IPS-20b (cell line): ENCODE measurements around the gene SORCS3.

Experiments used
- H3K27ac ChIP-seq: one replicate; pipeline ENCODE4 v1.5.1; 2013; ENCODE audit warnings: low read length
- H3K27me3 ChIP-seq: 2 replicates; pipeline ENCODE4 v1.6.1; 2013; ENCODE audit warnings: mild to moderate bottlenecking, low read length, inconsistent platforms; ENCODE audit not compliant: insufficient read depth
- H3K36me3 ChIP-seq: 2 replicates; pipeline ENCODE4 v1.6.1; 2013; ENCODE audit warnings: low read depth, mild to moderate bottlenecking, inconsistent platforms, low read length, moderate library complexity; ENCODE audit not compliant: insufficient read depth
- H3K4me1 ChIP-seq: 2 replicates; pipeline ENCODE4 v1.6.1; 2013; ENCODE audit warnings: mild to moderate bottlenecking, control low read depth, inconsistent platforms, low read length, moderate library complexity; ENCODE audit not compliant: insufficient read depth
- H3K4me3 ChIP-seq: 2 replicates; pipeline ENCODE4 v1.5.1; 2013; ENCODE audit warnings: mild to moderate bottlenecking, low read length, inconsistent platforms
- H3K9ac ChIP-seq: 2 replicates; pipeline ENCODE4 v1.6.1; 2013; ENCODE audit warnings: low read depth, mild to moderate bottlenecking, inconsistent platforms, low read length, moderate library complexity
- H3K9me3 ChIP-seq: 2 replicates; pipeline ENCODE4 v1.6.1; 2013; ENCODE audit warnings: mild to moderate bottlenecking, low read depth, low read length, inconsistent platforms; ENCODE audit not compliant: insufficient read depth

The SORCS3 gene

GRCh38 chr10:105258036-105258673 lies 617.1 kb downstream of the SORCS3 start:
- Histone ChIP-seq H3K36me3 (no peaks in the 10 kb centered on the region), H3K4me1 (peaks cover 2% of the 10 kb centered on the region; the same call in 1 of the 2 replicates), H3K4me3 (no peak overlapping the region), H3K27me3 (no peaks in the 10 kb centered on the region), H3K9me3 (no peaks in the 10 kb centered on the region), H3K27ac (no peak overlapping the region), H3K9ac (no peak overlapping the region)

GRCh38 chr10:105258674-105259065 lies 617.6 kb downstream of the SORCS3 start:
- no peak overlapping the region for H3K9ac ChIP-seq
- H3K27ac ChIP-seq: no peak overlapping the region
- no peak overlapping the region for H3K4me3 ChIP-seq
- H3K4me1 ChIP-seq: peaks cover 5% of the 10 kb centered on the region; the same call in 1 of the 2 replicates
- H3K36me3 ChIP-seq: no peaks in the 10 kb centered on the region
- no peaks in the 10 kb centered on the region for H3K27me3 ChIP-seq
- H3K9me3 ChIP-seq: no peaks in the 10 kb centered on the region

GRCh38 chr10:105259201-105259600 lies 618.1 kb downstream of the SORCS3 start:
- no peaks in the 10 kb centered on the region for H3K36me3 ChIP-seq
- H3K9ac ChIP-seq: no peak overlapping the region
- no peaks in the 10 kb centered on the region for H3K9me3 ChIP-seq
- H3K27ac ChIP-seq: no peak overlapping the region
- H3K4me1 ChIP-seq: peaks cover 5% of the 10 kb centered on the region; the same call in 1 of the 2 replicates
- no peak overlapping the region for H3K4me3 ChIP-seq
- no peaks in the 10 kb centered on the region for H3K27me3 ChIP-seq

GRCh38 chr10:105262666-105263065 lies 621.6 kb downstream of the SORCS3 start:
- H3K4me3 ChIP-seq: no peak overlapping the region
- no peaks in the 10 kb centered on the region for H3K36me3 ChIP-seq
- H3K27ac ChIP-seq: no peak overlapping the region
- H3K27me3 ChIP-seq: no peaks in the 10 kb centered on the region
- peaks cover 5% of the 10 kb centered on the region; the same call in 1 of the 2 replicates for H3K4me1 ChIP-seq
- H3K9ac ChIP-seq: no peak overlapping the region
- H3K9me3 ChIP-seq: no peaks in the 10 kb centered on the region

- Histone ChIP-seq H3K27me3 (no peaks in the 10 kb centered on the region), H3K9ac (no peak overlapping the region), H3K9me3 (no peaks in the 10 kb centered on the region), H3K4me1 (peaks cover 5% of the 10 kb centered on the region; the same call in 1 of the 2 replicates), H3K27ac (no peak overlapping the region), H3K36me3 (no peaks in the 10 kb centered on the region), H3K4me3 (no peak overlapping the region)
Observed at GRCh38 chr10:105266966-105267539, 626.0 kb downstream of the SORCS3 start.

- H3K9me3 ChIP-seq: no peaks in the 10 kb centered on the region
- no peak overlapping the region for H3K4me3 ChIP-seq
- no peak overlapping the region for H3K27ac ChIP-seq
- H3K27me3 ChIP-seq: no peaks in the 10 kb centered on the region
- H3K9ac ChIP-seq: no peak overlapping the region
- H3K36me3 ChIP-seq: no peaks in the 10 kb centered on the region
- no peaks in the 10 kb centered on the region for H3K4me1 ChIP-seq
Observed at GRCh38 chr10:105268961-105269360, 627.9 kb downstream of the SORCS3 start.

- no peak overlapping the region for H3K27ac ChIP-seq
- no peak overlapping the region for H3K4me3 ChIP-seq
- no peaks in the 10 kb centered on the region for H3K4me1 ChIP-seq
- no peaks in the 10 kb centered on the region for H3K27me3 ChIP-seq
- no peak overlapping the region for H3K9ac ChIP-seq
- no peaks in the 10 kb centered on the region for H3K9me3 ChIP-seq
- no peaks in the 10 kb centered on the region for H3K36me3 ChIP-seq
Observed at GRCh38 chr10:105269689-105270088, 628.6 kb downstream of the SORCS3 start.

GRCh38 chr10:105274556-105275070 lies 633.5 kb downstream of the SORCS3 start:
- H3K27ac ChIP-seq: no peak overlapping the region
- H3K9me3 ChIP-seq: no peaks in the 10 kb centered on the region
- no peak overlapping the region for H3K4me3 ChIP-seq
- H3K9ac ChIP-seq: no peak overlapping the region
- no peaks in the 10 kb centered on the region for H3K27me3 ChIP-seq
- no peaks in the 10 kb centered on the region for H3K4me1 ChIP-seq
- no peaks in the 10 kb centered on the region for H3K36me3 ChIP-seq

- H3K27me3 ChIP-seq: no peaks in the 10 kb centered on the region
- no peaks in the 10 kb centered on the region for H3K9me3 ChIP-seq
- H3K9ac ChIP-seq: no peak overlapping the region
- H3K4me3 ChIP-seq: no peak overlapping the region
- no peaks in the 10 kb centered on the region for H3K36me3 ChIP-seq
- H3K4me1 ChIP-seq: no peaks in the 10 kb centered on the region
- no peak overlapping the region for H3K27ac ChIP-seq
Observed at GRCh38 chr10:105278439-105278838, 637.3 kb downstream of the SORCS3 start.

- Histone ChIP-seq H3K9ac (no peak overlapping the region), H3K36me3 (no peaks in the 10 kb centered on the region), H3K27ac (no peak overlapping the region), H3K9me3 (no peaks in the 10 kb centered on the region), H3K4me3 (no peak overlapping the region), H3K27me3 (no peaks in the 10 kb centered on the region), H3K4me1 (no peaks in the 10 kb centered on the region)
Observed at GRCh38 chr10:105279101-105279500, 638.0 kb downstream of the SORCS3 start.

GRCh38 chr10:105280895-105281294 lies 639.8 kb downstream of the SORCS3 start:
- no peak overlapping the region for H3K27ac ChIP-seq
- no peak overlapping the region for H3K4me3 ChIP-seq
- H3K36me3 ChIP-seq: no peaks in the 10 kb centered on the region
- no peak overlapping the region for H3K9ac ChIP-seq
- no peaks in the 10 kb centered on the region for H3K27me3 ChIP-seq
- H3K4me1 ChIP-seq: no peaks in the 10 kb centered on the region
- H3K9me3 ChIP-seq: no peaks in the 10 kb centered on the region

GRCh38 chr10:105284476-105285215 lies 643.6 kb downstream of the SORCS3 start:
- Histone ChIP-seq H3K9me3 (no peaks in the 10 kb centered on the region), H3K9ac (no peak overlapping the region), H3K36me3 (no peaks in the 10 kb centered on the region), H3K27ac (no peak overlapping the region), H3K4me1 (no peaks in the 10 kb centered on the region), H3K27me3 (no peaks in the 10 kb centered on the region), H3K4me3 (no peak overlapping the region)
